ENCODE results near the gene MTA1.

DNA sequence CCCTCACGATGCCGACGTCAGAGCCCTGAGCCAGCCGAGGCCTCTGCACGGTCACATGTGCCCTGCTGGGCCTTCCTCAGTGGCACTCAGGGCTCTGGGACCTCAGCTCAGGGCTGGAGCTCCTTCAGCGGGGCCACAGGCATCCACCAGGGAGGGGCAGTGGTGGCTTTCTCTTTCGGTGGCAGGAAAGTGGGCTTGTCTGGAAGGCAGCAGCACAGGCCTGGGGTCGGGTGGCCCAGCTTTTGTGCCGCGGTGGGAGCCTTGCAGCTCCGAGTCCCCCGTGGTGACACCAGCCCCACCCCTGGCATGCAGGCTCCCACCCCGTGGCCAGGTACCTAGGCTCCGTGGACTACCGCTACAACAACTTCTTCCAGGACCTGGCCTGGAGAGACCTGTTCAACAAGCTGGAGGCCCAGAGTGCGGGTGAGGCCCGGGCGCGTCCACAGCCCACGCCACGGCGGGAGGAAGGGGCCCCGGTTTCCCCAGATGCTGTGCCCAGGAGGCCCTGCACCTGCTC is 35.5 kb upstream of the MTA1 start:
- TF ChIP-seq, protein P1, sequence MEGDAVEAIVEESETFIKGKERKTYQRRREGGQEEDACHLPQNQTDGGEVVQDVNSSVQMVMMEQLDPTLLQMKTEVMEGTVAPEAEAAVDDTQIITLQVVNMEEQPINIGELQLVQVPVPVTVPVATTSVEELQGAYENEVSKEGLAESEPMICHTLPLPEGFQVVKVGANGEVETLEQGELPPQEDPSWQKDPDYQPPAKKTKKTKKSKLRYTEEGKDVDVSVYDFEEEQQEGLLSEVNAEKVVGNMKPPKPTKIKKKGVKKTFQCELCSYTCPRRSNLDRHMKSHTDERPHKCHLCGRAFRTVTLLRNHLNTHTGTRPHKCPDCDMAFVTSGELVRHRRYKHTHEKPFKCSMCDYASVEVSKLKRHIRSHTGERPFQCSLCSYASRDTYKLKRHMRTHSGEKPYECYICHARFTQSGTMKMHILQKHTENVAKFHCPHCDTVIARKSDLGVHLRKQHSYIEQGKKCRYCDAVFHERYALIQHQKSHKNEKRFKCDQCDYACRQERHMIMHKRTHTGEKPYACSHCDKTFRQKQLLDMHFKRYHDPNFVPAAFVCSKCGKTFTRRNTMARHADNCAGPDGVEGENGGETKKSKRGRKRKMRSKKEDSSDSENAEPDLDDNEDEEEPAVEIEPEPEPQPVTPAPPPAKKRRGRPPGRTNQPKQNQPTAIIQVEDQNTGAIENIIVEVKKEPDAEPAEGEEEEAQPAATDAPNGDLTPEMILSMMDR (IDR thresholded peaks at IDR 0.05), result no peak
- no peak for TF ChIP-seq TP53 (CRISPR knock-in tag; IDR thresholded peaks at IDR 0.05)
- TF ChIP-seq JUN (IDR thresholded peaks at IDR 0.05), result no peak
- no peak for TF ChIP-seq NR3C1 (IDR thresholded peaks at IDR 0.05)
- no peak for TF ChIP-seq JUNB (IDR thresholded peaks at IDR 0.05)
- no peak for TF ChIP-seq ESRRA (IDR thresholded peaks at IDR 0.05; ENCODE audit: borderline replicate concordance, low read length)
